Lower lobe of right lung (tissue), 2 donors: ENCODE data around the gene ROBO1. TPM values are rescaled to one million over a fixed set of nuclear protein-coding genes. Genes with fewer than 3 reads are reported as not detected.

Source experiments
- ATAC-seq, 2 donors: fragments of 200-7000 bp; cut with Tn5 transposase; one replicate each; pipeline ENCODE4 v1.9.1; 2020 to 2022; ENCODE audit warnings: mild to moderate bottlenecking in 2 of 2, moderate library complexity in 2 of 2
- DNase-seq: peaks from one replicate; pipeline ENCODE4 v3.0.0-alpha.2; 2020
- H3K27ac ChIP-seq: fragments of 200-600 bp; one replicate; pipeline ENCODE4 v1.8.0; 2022
- H3K27me3 ChIP-seq: fragments of 200-600 bp; one replicate; pipeline ENCODE4 v1.8.0; 2022; ENCODE audit warnings: low read depth
- H3K36me3 ChIP-seq: fragments of 200-600 bp; one replicate; pipeline ENCODE4 v1.8.0; 2022; ENCODE audit warnings: mild to moderate bottlenecking
- H3K4me1 ChIP-seq: fragments of 200-600 bp; one replicate; pipeline ENCODE4 v1.8.0; 2022
- H3K4me3 ChIP-seq: fragments of 200-600 bp; one replicate; pipeline ENCODE4 v1.8.0; 2022; ENCODE audit warnings: mild to moderate bottlenecking
- H3K9me3 ChIP-seq: fragments of 200-600 bp; one replicate; pipeline ENCODE4 v1.8.0; 2022
- CTCF ChIP-seq: fragments of 200-600 bp; IDR thresholded peaks from one replicate; pipeline ENCODE4 v1.8.0; 2022; ENCODE audit warnings: antibody characterized with exemption, mild to moderate bottlenecking
- intact Hi-C: fragments of 100-400 bp; cut with DNase I; formaldehyde crosslinking; loops from one replicate; pipeline ENCODE4 v1.11.0; 2022
- total RNA-seq: library from RNA; stranded (reverse); fragmentation: NEBNext Ultra II Directional; extraction: Animal tissue kit (Norgen Biotek cat#: 25700); gene quantifications from one replicate; pipeline ENCODE4 v1.2.1, GENCODE V29; 2021
- donor health status: DM: no; HTN: yes; CAD: no; lungs with severe emphysema.

Gene ROBO1
- total RNA-seq, 1 donor from 2014 or later = 14.8 TPM

GRCh38 chr3:78717041-78717440, 1050.8 kb downstream of the ROBO1 start:
- Histone ChIP-seq H3K4me1 (no peaks in the 10 kb centered on the region), H3K27me3 (no peaks in the 10 kb centered on the region), H3K36me3 (no peaks in the 10 kb centered on the region), H3K4me3 (no peak overlapping the region), H3K27ac (no peak overlapping the region), H3K9me3 (no peaks in the 10 kb centered on the region)
- no peak for DNase-seq
- no peak for TF ChIP-seq CTCF
- intact Hi-C loops = no loop called here
- no peak for ATAC-seq

GRCh38 chr3:78712941-78713340, 1054.9 kb downstream of the ROBO1 start:
- Histone ChIP-seq H3K27me3 (no peaks in the 10 kb centered on the region), H3K4me3 (no peak overlapping the region), H3K4me1 (no peaks in the 10 kb centered on the region), H3K36me3 (no peaks in the 10 kb centered on the region), H3K27ac (no peak overlapping the region), H3K9me3 (no peaks in the 10 kb centered on the region)
- ATAC-seq = no peak
- intact Hi-C loops = no loop called here
- no peak for TF ChIP-seq CTCF
- DNase-seq = no peak

- DNase-seq = no peak
- ATAC-seq = no peak
- H3K27me3 ChIP-seq = no peaks in the 10 kb centered on the region
- H3K4me3 ChIP-seq = no peak overlapping the region
- H3K9me3 ChIP-seq = no peaks in the 10 kb centered on the region
- intact Hi-C loops = no loop called here
- H3K4me1 ChIP-seq = no peaks in the 10 kb centered on the region
- TF ChIP-seq CTCF = no peak
- H3K27ac ChIP-seq = no peak overlapping the region
- no peaks in the 10 kb centered on the region for H3K36me3 ChIP-seq
Measured at GRCh38 chr3:78712270-78712669, 1055.5 kb downstream of the ROBO1 start.

DNA sequence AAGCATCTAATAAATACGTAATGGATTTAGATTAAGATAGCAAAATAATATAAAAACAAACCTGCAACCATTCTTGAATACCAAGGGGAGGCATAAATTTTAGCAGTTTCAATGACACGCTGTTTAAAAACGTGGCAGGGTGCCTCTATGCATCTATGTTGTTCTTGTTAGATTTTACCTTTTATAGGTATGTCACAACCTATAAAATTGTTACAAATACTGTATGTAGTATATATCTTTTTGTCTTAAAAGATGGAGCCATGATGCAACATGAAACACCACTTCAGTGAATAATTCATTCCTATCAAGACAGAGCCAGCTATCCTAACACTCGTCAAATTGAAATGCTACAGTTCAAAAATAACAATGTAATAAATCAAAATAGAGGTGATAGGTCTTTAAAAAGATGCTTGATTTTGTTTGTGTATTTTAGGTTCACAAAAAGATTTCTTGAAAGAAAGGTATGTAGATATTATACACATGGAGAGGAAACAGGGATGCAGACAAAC, 1059.2 kb downstream of the ROBO1 start:
- no peaks in the 10 kb centered on the region for H3K36me3 ChIP-seq
- H3K27ac ChIP-seq = no peak overlapping the region
- H3K4me1 ChIP-seq = no peaks in the 10 kb centered on the region
- intact Hi-C loops = no loop called here
- H3K4me3 ChIP-seq = no peak overlapping the region
- DNase-seq (no peak), ATAC-seq (no peak)
- no peak for TF ChIP-seq CTCF
- no peaks in the 10 kb centered on the region for H3K9me3 ChIP-seq
- H3K27me3 ChIP-seq = no peaks in the 10 kb centered on the region

DNA sequence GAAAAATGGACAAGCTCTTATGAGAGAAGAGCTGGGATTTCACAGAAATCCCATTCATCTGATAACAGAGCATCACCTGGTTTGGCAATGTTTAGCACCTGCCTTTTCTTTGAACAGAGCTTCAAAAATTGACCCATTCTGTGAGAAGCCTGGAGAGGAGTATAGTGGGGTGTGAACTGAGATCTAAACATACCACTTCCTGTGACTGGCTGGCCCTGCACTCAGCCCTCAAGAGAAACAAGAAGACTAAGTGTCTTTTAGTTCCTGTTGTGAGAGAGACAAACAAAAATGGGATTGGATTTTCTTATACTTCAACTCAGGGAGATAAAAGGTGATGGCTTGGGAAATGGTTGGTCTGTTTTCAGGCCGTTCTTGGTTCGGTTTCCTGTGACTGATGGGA, 1060.2 kb downstream of the ROBO1 start:
- H3K4me3 ChIP-seq = no peak overlapping the region
- H3K4me1 ChIP-seq = no peaks in the 10 kb centered on the region
- H3K9me3 ChIP-seq = no peaks in the 10 kb centered on the region
- no peaks in the 10 kb centered on the region for H3K36me3 ChIP-seq
- DNase-seq = no peak
- H3K27me3 ChIP-seq = no peaks in the 10 kb centered on the region
- intact Hi-C loops = no loop called here
- TF ChIP-seq CTCF = no peak
- no peak for ATAC-seq
- H3K27ac ChIP-seq = no peak overlapping the region
